Measurements from ENCODE around the gene SLC24A3. TPM values are rescaled to one million over a fixed set of nuclear protein-coding genes. Genes with fewer than 3 reads are reported as not detected.

Gene SLC24A3
- total RNA-seq, 4 donors from 2014 or later = 1.6 to 38.8 (median 3.7) TPM

GRCh38 chr20:19433371-19434350 lies 221.2 kb downstream of the SLC24A3 start:
- H3K27ac ChIP-seq = no peak overlapping the region
- no peak for DNase-seq
- no peak overlapping the region for H3K4me3 ChIP-seq
- no peaks in the 10 kb centered on the region for H3K36me3 ChIP-seq
- no peaks in the 10 kb centered on the region for H3K4me1 ChIP-seq
- no peak for TF ChIP-seq CTCF (IDR thresholded peaks at IDR 0.05)
- no peak for TF ChIP-seq POLR2A (IDR thresholded peaks at IDR 0.05)
- no peaks in the 10 kb centered on the region for H3K9me3 ChIP-seq
- H3K27me3 ChIP-seq = no peaks in the 10 kb centered on the region

GRCh38 chr20:19435316-19435715 lies 222.9 kb downstream of the SLC24A3 start:
- Histone ChIP-seq H3K4me3 (no peak overlapping the region), H3K27ac (no peak overlapping the region), H3K36me3 (no peaks in the 10 kb centered on the region), H3K27me3 (no peaks in the 10 kb centered on the region), H3K4me1 (no peaks in the 10 kb centered on the region), H3K9me3 (no peaks in the 10 kb centered on the region)
- TF ChIP-seq POLR2A (IDR thresholded peaks at IDR 0.05) (no peak), CTCF (IDR thresholded peaks at IDR 0.05) (no peak)
- no peak for DNase-seq

- Histone ChIP-seq H3K27ac (no peak overlapping the region), H3K4me3 (no peak overlapping the region), H3K4me1 (no peaks in the 10 kb centered on the region), H3K9me3 (no peaks in the 10 kb centered on the region), H3K36me3 (no peaks in the 10 kb centered on the region), H3K27me3 (no peaks in the 10 kb centered on the region)
- TF ChIP-seq POLR2A (IDR thresholded peaks at IDR 0.05) (no peak), CTCF (IDR thresholded peaks at IDR 0.05) (no peak)
- no peak for DNase-seq
Observed at GRCh38 chr20:19435821-19436220, 223.4 kb downstream of the SLC24A3 start.

- no peak for TF ChIP-seq CTCF (IDR thresholded peaks at IDR 0.05)
- no peak for TF ChIP-seq POLR2A (IDR thresholded peaks at IDR 0.05)
- H3K27ac ChIP-seq = no peak overlapping the region
- H3K4me1 ChIP-seq = no peaks in the 10 kb centered on the region
- H3K27me3 ChIP-seq = no peaks in the 10 kb centered on the region
- H3K4me3 ChIP-seq = no peak overlapping the region
- no peak for DNase-seq
- no peaks in the 10 kb centered on the region for H3K36me3 ChIP-seq
- H3K9me3 ChIP-seq = peaks cover 0 to 2% (median 0%) of the 10 kb centered on the region in 4 donors
Observed at GRCh38 chr20:19438488-19438887, 226.0 kb downstream of the SLC24A3 start.

- H3K4me3 ChIP-seq = no peak overlapping the region
- no peaks in the 10 kb centered on the region for H3K4me1 ChIP-seq
- no peak for TF ChIP-seq POLR2A (IDR thresholded peaks at IDR 0.05)
- TF ChIP-seq CTCF (IDR thresholded peaks at IDR 0.05) = no peak
- no peaks in the 10 kb centered on the region for H3K36me3 ChIP-seq
- peaks cover 0 to 6% (median 0%) of the 10 kb centered on the region in 4 donors for H3K9me3 ChIP-seq
- DNase-seq = peak in 1 of 3 donors; percentile 50
- H3K27ac ChIP-seq = no peak overlapping the region
- H3K27me3 ChIP-seq = no peaks in the 10 kb centered on the region
Observed at GRCh38 chr20:19440660-19441527, 228.5 kb downstream of the SLC24A3 start.
